HepG2 (cell line): ENCODE data around the gene NGEF. TPM values are rescaled to one million over a fixed set of nuclear protein-coding genes. Genes with fewer than 3 reads are reported as not detected.

ENCODE experiments used
- ARNTL ChIP-seq: sonication (generic); formaldehyde crosslinking; IDR thresholded peaks from 2 replicates; pipeline ENCODE4 v1.4.0; 2020; ENCODE audit warnings: mild to moderate bottlenecking, missing genetic modification reagents
- CHD4 ChIP-seq: fragments of 200-600 bp; sonication (generic); IDR thresholded peaks from 2 replicates; pipeline ENCODE4 v1.7.0; 2017; ENCODE audit warnings: mild to moderate bottlenecking, low read length, borderline replicate concordance
- FOXJ3 ChIP-seq: sonication (generic); formaldehyde crosslinking; IDR thresholded peaks from 2 replicates; pipeline ENCODE4 v1.4.0; 2020; ENCODE audit warnings: missing genetic modification reagents, mild to moderate bottlenecking, borderline replicate concordance
- HIVEP1 ChIP-seq: sonication (generic); formaldehyde crosslinking; IDR thresholded peaks from 2 replicates; pipeline ENCODE4 v1.4.0; 2020; ENCODE audit warnings: mild to moderate bottlenecking, missing genetic modification reagents
- MAFG ChIP-seq: sonication (generic); formaldehyde crosslinking; IDR thresholded peaks from 2 replicates; pipeline ENCODE4 v1.5.1; 2020; ENCODE audit warnings: mild to moderate bottlenecking, missing genetic modification reagents
- MTF1 ChIP-seq: sonication (generic); formaldehyde crosslinking; IDR thresholded peaks from 2 replicates; pipeline ENCODE4 v1.5.0; 2020; ENCODE audit warnings: missing genetic modification reagents
- NFYB ChIP-seq: sonication (generic); formaldehyde crosslinking; IDR thresholded peaks from 2 replicates; pipeline ENCODE4 v1.4.0; 2020; ENCODE audit warnings: missing genetic modification reagents
- NRL ChIP-seq: sonication (generic); formaldehyde crosslinking; IDR thresholded peaks from 2 replicates; pipeline ENCODE4 v1.5.0; 2020; ENCODE audit warnings: missing genetic modification reagents, mild to moderate bottlenecking, moderate library complexity, borderline replicate concordance
- PCBP1 ChIP-seq: fragments of 200-400 bp; formaldehyde crosslinking; IDR thresholded peaks from 2 replicates; pipeline ENCODE4 v1.6.1; 2017; ENCODE audit warnings: mild to moderate bottlenecking, low read depth, low read length, borderline replicate concordance
- PPARG ChIP-seq: conservative IDR thresholded peaks from 2 replicates; pipeline ENCODE4 v1.6.1; 2016; ENCODE audit warnings: missing biosample characterization, missing genetic modification reagents
- RXRB ChIP-seq: IDR thresholded peaks from 2 replicates; pipeline ENCODE4 v1.6.1; 2016; ENCODE audit warnings: borderline replicate concordance, missing genetic modification reagents, missing compliant biosample characterization
- SIX4 ChIP-seq: sonication (generic); formaldehyde crosslinking; IDR thresholded peaks from 2 replicates; pipeline ENCODE4 v1.4.0; 2020; ENCODE audit warnings: missing genetic modification reagents
- XBP1 ChIP-seq: sonication (generic); formaldehyde crosslinking; IDR thresholded peaks from 2 replicates; pipeline ENCODE4 v1.5.0; 2020; ENCODE audit warnings: missing genetic modification reagents
- ZFP36L1 ChIP-seq: sonication (generic); formaldehyde crosslinking; IDR thresholded peaks from 2 replicates; pipeline ENCODE4 v1.8.0; 2022; ENCODE audit warnings: mild to moderate bottlenecking, missing genetic modification reagents, moderate library complexity
- ZNF251 ChIP-seq: sonication (generic); formaldehyde crosslinking; IDR thresholded peaks from 2 replicates; pipeline ENCODE4 v1.9.0; 2021; ENCODE audit warnings: mild to moderate bottlenecking, missing genetic modification reagents
- ZNF292 ChIP-seq: sonication (generic); formaldehyde crosslinking; IDR thresholded peaks from 2 replicates; pipeline ENCODE4 v1.8.1; 2022; ENCODE audit warnings: mild to moderate bottlenecking, low read depth, missing genetic modification reagents, borderline replicate concordance
- ZNF317 ChIP-seq: sonication (generic); formaldehyde crosslinking; IDR thresholded peaks from 2 replicates; pipeline ENCODE4 v1.5.0; 2020; ENCODE audit warnings: mild to moderate bottlenecking, missing genetic modification reagents
- ZNF333 ChIP-seq: sonication (generic); formaldehyde crosslinking; IDR thresholded peaks from 2 replicates; pipeline ENCODE4 v1.4.0; 2020; ENCODE audit warnings: mild to moderate bottlenecking, missing genetic modification reagents, borderline replicate concordance
- ZNF335 ChIP-seq: sonication (generic); formaldehyde crosslinking; IDR thresholded peaks from 2 replicates; pipeline ENCODE4 v1.4.0; 2020; ENCODE audit warnings: missing genetic modification reagents
- ZNF33A ChIP-seq: sonication (generic); formaldehyde crosslinking; IDR thresholded peaks from 2 replicates; pipeline ENCODE4 v1.5.1; 2020; ENCODE audit warnings: missing genetic modification reagents, mild to moderate bottlenecking, moderate library complexity, borderline replicate concordance
- ZNF430 ChIP-seq: sonication (generic); formaldehyde crosslinking; IDR thresholded peaks from 2 replicates; pipeline ENCODE4 v1.9.0; 2021; ENCODE audit warnings: mild to moderate bottlenecking, missing genetic modification reagents
- ZNF564 ChIP-seq: sonication (generic); formaldehyde crosslinking; IDR thresholded peaks from 2 replicates; pipeline ENCODE4 v1.8.1; 2023; ENCODE audit warnings: mild to moderate bottlenecking, missing genetic modification reagents
- ZNF569 ChIP-seq: sonication (generic); formaldehyde crosslinking; IDR thresholded peaks from 2 replicates; pipeline ENCODE4 v1.5.0; 2020; ENCODE audit warnings: mild to moderate bottlenecking, missing genetic modification reagents, moderate library complexity, borderline replicate concordance
- ZNF572 ChIP-seq: sonication (generic); formaldehyde crosslinking; IDR thresholded peaks from 2 replicates; pipeline ENCODE4 v1.5.1; 2020; ENCODE audit warnings: mild to moderate bottlenecking, missing genetic modification reagents
- ZNF761 ChIP-seq: sonication (generic); formaldehyde crosslinking; conservative IDR thresholded peaks from 2 replicates; pipeline ENCODE4 v1.4.0; 2020; ENCODE audit warnings: mild to moderate bottlenecking, missing genetic modification reagents
- ZSCAN30 ChIP-seq: sonication (generic); formaldehyde crosslinking; IDR thresholded peaks from 2 replicates; pipeline ENCODE4 v1.5.0; 2020; ENCODE audit warnings: mild to moderate bottlenecking, missing genetic modification reagents
- polyA plus RNA-seq, 8 experiments: library from polyadenylated mRNA; depleted of rRNA in 3 of 8; stranded (reverse) in 7 of 8; unstranded in 1 of 8; fragments of >200 nt; fragmentation: Illumina TruSeq in 4 of 8; extraction: Trizol in 4 of 8; gene quantifications; 2 replicates each; pipeline versions ENCODE4 v1.2.1 to v1.2.3, GENCODE V29; 2011 to 2016; ENCODE audit warnings: low read depth in 4 of 8, missing spikeins in 1 of 8, mixed read lengths in 1 of 8; ENCODE audit not compliant: insufficient read depth in 1 of 8
- total RNA-seq, 5 experiments: library from RNA; depleted of rRNA; stranded (reverse); fragments of >200 nt; fragmentation: Illumina TruSeq; extraction: Trizol; gene quantifications; 2 replicates each; pipeline ENCODE4 v1.2.3, GENCODE V29; 2016; ENCODE audit warnings: low read depth in 1 of 5
- TF ChIP-seq, protein P1 (sequence below): sonication (generic); formaldehyde crosslinking; IDR thresholded peaks from 2 replicates; pipeline ENCODE4 v1.5.0; 2020; ENCODE audit warnings: missing genetic modification reagents
- TF ChIP-seq, protein P2 (sequence below): sonication (generic); formaldehyde crosslinking; IDR thresholded peaks from 2 replicates; pipeline ENCODE4 v1.8.0; 2022; ENCODE audit warnings: missing genetic modification reagents, mild to moderate bottlenecking, inconsistent platforms, borderline replicate concordance
- TF ChIP-seq, protein P3 (sequence below): sonication (generic); formaldehyde crosslinking; IDR thresholded peaks from 2 replicates; pipeline ENCODE4 v1.4.0; 2020; ENCODE audit warnings: missing genetic modification reagents

NGEF gene
- total and polyA plus RNA-seq, 2 of the 13 experiments (the other 11 are each of a cell fraction or from before 2014, with no cell fraction given): 14.4 to 36.9 TPM

DNA sequence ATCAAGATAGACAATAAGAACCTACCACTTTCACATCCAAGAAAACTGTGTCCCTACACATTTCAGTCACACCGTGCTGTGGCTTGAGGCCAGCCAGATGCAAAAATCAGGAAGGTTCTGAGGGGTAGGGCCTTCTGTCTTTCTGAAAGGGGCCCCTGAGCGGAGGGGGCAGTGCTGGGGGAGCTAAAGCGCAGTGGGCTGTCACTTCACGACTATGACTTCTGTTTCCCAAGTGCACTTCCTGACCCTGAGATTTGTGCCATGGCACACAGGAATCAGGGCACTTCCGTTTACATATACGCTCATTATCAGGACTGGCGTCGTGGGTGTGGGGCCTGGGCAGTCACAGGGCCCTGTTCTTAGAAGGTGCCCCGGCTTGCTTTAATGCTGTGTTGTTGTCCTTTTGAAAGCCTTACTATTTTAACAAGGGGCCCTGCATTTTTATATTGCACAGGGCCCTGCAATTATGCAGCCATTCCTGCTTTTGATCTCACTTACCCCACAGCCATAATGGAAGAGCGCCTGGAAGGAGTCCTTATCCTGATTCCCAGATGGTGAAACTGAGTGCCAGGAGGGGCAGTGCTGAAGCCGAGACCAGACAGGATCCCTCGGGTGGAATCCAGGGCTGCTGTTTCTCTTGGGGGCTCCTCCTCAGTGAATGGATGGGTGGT is 620 bp downstream of the NGEF start (continued):
- TF ChIP-seq, protein P1, sequence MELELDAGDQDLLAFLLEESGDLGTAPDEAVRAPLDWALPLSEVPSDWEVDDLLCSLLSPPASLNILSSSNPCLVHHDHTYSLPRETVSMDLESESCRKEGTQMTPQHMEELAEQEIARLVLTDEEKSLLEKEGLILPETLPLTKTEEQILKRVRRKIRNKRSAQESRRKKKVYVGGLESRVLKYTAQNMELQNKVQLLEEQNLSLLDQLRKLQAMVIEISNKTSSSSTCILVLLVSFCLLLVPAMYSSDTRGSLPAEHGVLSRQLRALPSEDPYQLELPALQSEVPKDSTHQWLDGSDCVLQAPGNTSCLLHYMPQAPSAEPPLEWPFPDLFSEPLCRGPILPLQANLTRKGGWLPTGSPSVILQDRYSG (CRISPR knock-in tag): peak; percentile 24; the same call in 1 of the 2 replicates
- no peak for TF ChIP-seq PPARG (CRISPR knock-in tag)
- no peak for TF ChIP-seq PCBP1
- TF ChIP-seq ZNF251 (CRISPR knock-in tag): no peak
- no peak for TF ChIP-seq ZFP36L1 (CRISPR knock-in tag)
- TF ChIP-seq FOXJ3: no peak
- 0 out of 2 replicates have a peak, but pooled peaks have one; percentile 35 for TF ChIP-seq ZNF333
- no peak for TF ChIP-seq ZNF335 (CRISPR knock-in tag)
- 0 out of 2 replicates have a peak, but pooled peaks have one; percentile 3 for TF ChIP-seq ZNF761
- TF ChIP-seq HIVEP1 (CRISPR knock-in tag): no peak
- no peak for TF ChIP-seq MTF1
- TF ChIP-seq NRL (CRISPR knock-in tag): no peak
- TF ChIP-seq ZNF430 (CRISPR knock-in tag): no peak
- no peak for TF ChIP-seq MAFG (CRISPR knock-in tag)
- no peak for TF ChIP-seq XBP1 (CRISPR knock-in tag)
- TF ChIP-seq, protein P2, sequence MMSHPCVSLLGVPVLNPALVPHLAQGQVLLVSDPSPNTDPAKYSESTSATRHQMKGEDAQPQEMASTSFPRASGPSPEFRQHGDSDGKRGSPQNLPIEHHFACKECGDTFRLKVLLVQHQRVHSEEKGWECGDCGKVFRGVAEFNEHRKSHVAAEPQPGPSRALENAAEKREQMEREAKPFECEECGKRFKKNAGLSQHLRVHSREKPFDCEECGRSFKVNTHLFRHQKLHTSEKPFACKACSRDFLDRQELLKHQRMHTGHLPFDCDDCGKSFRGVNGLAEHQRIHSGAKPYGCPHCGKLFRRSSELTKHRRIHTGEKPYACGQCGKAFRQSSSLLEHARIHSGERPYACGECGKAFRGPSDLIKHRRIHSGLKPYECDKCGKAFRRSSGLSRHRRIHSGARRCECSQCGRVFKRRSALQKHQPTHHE (CRISPR knock-in tag): 0 out of 2 replicates have a peak, but pooled peaks have one; percentile 24
- no peak for TF ChIP-seq ZNF569 (CRISPR knock-in tag)
- no peak for TF ChIP-seq ZNF292 (CRISPR knock-in tag)
- TF ChIP-seq SIX4 (CRISPR knock-in tag): no peak
- TF ChIP-seq ZNF572 (CRISPR knock-in tag): peak; percentile 82; the same call in 1 of the 2 replicates
- TF ChIP-seq NFYB (CRISPR knock-in tag): no peak
- no peak for TF ChIP-seq ZSCAN30 (CRISPR knock-in tag)
- TF ChIP-seq ZNF564 (CRISPR knock-in tag): no peak
- 0 out of 2 replicates have a peak, but pooled peaks have one; percentile 40 for TF ChIP-seq ZNF317 (CRISPR knock-in tag)
- no peak for TF ChIP-seq ARNTL (CRISPR knock-in tag)
- peak; percentile 46; the same call in 1 of the 2 replicates for TF ChIP-seq RXRB (CRISPR knock-in tag)
- no peak for TF ChIP-seq ZNF33A (CRISPR knock-in tag)
- TF ChIP-seq CHD4: no peak
- TF ChIP-seq, protein P3, sequence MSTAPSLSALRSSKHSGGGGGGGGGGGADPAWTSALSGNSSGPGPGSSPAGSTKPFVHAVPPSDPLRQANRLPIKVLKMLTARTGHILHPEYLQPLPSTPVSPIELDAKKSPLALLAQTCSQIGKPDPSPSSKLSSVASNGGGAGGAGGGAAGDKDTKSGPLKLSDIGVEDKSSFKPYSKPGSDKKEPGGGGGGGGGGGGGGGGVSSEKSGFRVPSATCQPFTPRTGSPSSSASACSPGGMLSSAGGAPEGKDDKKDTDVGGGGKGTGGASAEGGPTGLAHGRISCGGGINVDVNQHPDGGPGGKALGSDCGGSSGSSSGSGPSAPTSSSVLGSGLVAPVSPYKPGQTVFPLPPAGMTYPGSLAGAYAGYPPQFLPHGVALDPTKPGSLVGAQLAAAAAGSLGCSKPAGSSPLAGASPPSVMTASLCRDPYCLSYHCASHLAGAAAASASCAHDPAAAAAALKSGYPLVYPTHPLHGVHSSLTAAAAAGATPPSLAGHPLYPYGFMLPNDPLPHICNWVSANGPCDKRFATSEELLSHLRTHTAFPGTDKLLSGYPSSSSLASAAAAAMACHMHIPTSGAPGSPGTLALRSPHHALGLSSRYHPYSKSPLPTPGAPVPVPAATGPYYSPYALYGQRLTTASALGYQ (CRISPR knock-in tag): no peak
